GM19438 (cell line): ENCODE measurements around the gene OTUB1.
"Not testable (repeated sequence)": the region's sequence is repeated elsewhere in the genome, so short reads cannot be mapped to it uniquely, and the experiment has no call there.

Experiments used
- ATAC-seq: cut with Tn5 transposase; IDR thresholded peaks from one replicate; pipeline ENCODE4 v1.9.1; 2021; ENCODE audit warnings: low read depth; ENCODE audit not compliant: unreplicated experiment

Gene OTUB1

GRCh38 chr11:64039012-64039665, 52.9 kb downstream of the OTUB1 start:
- no peak for ATAC-seq

GRCh38 chr11:64040684-64041322, 54.6 kb downstream of the OTUB1 start:
- no peak for ATAC-seq

- ATAC-seq = no peak
Observed at GRCh38 chr11:64041846-64042245, 55.6 kb downstream of the OTUB1 start.

- ATAC-seq = no peak
Observed at GRCh38 chr11:64042301-64042700, 56.1 kb downstream of the OTUB1 start.

GRCh38 chr11:64043545-64043944, 57.3 kb downstream of the OTUB1 start:
- no peak for ATAC-seq

- ATAC-seq = no peak
Observed at GRCh38 chr11:64044730-64045393, 58.6 kb downstream of the OTUB1 start.

- no peak for ATAC-seq
Observed at GRCh38 chr11:64045700-64046099, 59.5 kb downstream of the OTUB1 start.

GRCh38 chr11:64047373-64047772, 61.1 kb downstream of the OTUB1 start:
- ATAC-seq = not testable (repeated sequence)
